ENCODE data around the gene PRDM16.

Gene PRDM16

DNA sequence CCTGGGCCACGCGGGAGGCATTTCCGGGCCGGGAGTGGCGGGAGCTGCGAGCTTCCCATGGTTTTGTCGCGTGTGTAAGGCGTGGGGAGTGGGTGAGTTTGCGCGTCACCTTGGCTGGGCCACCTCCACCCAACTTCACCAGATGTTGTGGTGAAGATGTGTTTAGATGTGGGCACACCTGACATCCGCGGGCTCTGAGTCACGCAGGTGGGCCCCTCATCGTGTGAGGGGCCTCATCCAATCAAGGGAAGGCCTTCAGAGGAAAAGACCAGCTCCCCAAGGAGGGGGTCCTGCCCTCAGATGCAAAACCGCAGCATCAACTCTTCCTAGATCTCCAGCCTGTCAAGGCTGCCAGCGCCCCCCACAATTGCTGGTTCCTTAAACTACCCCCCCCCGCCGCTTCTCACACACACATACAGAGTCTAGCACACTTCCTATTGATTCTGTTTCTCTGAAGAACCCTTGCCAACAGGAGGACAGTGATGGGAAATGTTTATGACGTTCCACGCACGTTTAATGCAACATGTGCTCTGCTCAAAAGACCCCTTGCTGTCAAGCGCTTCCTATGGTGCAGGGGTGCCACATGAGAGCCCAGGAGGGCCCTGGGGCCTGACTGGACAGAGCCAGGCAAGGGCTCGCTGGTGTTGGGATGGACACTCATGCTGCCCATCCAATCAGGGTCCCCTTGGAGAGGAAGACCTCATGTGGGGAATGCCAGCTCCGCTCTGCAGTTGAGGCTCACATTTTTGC, 35.8 kb upstream of the PRDM16 start:
- no peak for DNase-seq

DNA sequence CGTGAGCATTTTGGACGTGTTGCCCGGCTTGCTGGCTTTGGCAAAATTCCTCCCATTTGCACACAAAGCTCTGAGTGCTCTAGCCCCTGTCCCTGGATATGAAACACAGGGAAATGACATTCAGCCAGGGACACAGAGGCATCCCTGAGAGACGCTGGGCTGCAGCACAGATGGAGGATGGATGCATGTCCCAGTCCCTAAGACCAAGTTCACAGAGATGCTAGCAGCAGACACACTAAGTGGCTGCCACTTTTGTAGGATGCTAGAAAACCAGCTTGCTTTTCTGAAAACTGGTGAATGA, 35.3 kb upstream of the PRDM16 start:
- no peak for DNase-seq

DNA sequence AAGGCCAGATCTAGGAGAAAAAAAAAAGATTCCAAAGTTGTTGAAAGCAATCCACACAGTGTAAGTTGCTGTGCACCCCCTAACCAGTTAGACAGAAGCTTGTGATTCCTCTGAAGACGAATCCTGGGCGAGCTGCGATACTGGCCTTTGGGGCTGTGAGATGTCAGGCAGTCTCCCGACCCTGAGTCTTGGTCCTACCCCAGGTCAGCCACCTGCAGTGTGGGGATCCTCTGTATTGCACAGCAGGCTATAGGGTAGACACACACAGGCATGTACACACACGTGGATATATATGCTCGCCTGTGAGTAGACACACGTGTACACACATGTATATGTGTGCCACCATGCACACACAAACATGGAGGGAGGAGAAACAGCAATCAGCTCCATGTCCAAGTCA, 34.8 kb upstream of the PRDM16 start:
- no peak for DNase-seq

DNA sequence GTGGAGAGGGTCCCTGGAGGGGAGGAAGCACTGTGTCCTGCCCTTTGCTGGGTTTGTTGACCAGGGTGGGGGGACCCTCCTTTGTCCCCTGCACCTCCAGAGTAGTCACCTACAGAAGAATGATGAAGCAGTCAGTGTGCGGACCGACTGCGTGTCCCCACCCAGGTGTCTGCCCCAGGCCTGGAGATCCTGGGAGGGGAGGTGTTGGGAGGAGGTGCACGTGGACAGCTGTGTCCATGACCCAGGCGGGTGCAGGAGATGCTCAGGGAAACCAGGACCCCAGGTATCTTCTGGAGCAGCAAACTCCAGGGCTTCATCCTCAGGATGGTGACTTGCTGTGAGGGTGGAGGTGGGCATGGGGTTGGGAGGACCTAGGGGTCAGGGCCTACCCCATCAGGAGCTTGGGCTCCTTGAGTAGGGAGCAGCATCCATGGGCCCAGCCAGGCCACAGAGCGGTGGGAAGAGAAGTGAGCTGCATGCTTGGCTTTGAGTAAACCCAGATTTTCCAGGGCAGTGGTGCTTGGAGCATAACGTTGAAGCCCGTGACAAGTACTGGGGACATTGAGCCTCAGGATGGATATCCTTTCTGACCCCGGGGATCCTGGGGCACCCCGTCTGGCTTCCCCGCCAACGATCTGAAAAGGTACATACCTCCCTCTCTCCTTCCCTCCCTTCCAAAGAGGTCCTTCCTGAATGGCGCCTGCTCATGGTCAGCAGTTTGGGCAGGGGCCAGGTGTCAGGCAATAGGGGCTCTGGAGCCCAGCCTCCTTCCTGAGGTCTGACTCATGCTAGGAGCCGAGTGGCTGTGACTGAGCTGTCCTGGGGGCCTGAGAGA, 34.1 kb upstream of the PRDM16 start:
- no peak for DNase-seq

DNA sequence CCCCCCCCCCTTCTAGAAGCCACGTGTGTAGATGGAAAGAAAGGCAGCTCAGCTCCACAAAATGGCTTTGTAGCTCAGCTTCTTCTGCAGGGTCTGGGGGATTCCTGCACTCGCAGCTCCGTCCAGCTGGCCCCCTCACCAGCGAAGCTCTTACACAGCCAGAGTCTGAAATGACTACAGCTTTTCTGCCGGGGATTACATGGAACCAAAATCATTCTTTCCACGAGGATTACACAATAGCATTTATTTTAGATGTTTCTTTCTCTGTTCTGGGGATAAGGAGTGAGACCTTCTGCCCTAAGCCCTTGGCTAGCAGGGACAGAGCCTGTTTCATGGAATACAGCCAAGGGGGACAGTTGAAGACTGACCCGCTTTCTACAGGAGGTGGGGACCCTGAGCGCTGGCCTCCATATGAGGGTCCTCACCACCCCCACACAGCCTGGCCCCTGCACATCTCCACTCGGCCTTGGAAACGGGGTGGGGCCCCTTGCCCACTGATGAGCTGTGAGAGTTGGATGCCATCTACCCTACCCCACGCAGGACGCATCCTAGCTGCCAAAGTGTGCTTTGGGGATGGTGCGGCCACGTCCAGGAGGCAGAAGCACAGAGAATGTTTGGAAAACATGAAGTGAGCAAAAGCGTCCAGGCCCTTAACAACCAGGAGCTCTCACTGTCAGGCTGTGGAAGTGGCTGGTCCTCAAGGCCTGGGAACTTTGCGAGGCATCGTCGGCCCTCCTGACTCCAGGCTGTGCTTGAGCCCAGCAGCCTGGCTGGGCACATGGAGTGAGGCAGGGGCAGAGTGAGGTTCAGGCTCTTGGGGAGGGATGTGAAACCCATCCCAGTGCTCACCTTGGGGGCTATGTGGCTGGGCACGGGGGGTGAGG, 33.2 kb upstream of the PRDM16 start:
- DNase-seq, result no peak

DNA sequence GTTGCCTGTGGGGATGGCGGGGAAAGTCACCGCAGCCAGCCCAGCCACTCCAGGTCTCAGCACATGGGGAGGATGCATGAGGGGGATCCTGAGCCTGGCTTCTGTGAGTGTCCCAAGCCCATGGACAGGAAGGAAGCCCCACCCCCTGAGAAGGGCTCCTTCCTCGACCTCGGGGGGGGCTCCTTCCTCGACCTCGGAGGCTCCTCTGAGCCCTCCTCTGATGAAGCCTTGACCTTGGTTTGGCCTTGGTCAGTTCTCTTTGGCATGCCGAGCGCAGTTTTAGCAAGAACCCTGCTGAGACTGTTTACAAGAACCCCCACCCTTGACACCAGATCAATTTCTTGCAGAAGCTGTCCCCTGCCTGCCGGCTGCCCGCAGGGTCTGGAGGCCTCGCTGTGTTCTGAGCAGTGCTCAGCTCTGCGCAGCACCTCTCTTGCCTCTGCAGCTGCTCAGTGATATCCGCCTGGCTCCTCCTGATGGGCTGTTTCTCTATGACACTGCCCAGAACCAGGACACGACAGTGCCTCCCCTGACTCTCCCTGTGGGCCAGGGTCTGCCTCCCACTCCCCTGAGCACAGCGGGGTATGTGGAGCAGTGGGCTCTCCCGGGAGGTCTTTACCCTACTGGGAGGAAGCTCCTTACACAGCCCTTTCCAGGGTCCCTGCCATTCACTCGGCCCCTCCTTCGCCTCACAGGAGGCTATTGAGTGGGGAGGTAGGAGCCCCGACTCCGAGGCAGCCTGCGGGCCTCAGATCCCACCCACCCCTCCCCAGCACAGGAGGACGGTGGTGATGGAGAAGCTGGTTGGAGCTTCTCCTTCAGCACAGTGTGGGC, 32.3 kb upstream of the PRDM16 start:
- no peak for DNase-seq

DNA sequence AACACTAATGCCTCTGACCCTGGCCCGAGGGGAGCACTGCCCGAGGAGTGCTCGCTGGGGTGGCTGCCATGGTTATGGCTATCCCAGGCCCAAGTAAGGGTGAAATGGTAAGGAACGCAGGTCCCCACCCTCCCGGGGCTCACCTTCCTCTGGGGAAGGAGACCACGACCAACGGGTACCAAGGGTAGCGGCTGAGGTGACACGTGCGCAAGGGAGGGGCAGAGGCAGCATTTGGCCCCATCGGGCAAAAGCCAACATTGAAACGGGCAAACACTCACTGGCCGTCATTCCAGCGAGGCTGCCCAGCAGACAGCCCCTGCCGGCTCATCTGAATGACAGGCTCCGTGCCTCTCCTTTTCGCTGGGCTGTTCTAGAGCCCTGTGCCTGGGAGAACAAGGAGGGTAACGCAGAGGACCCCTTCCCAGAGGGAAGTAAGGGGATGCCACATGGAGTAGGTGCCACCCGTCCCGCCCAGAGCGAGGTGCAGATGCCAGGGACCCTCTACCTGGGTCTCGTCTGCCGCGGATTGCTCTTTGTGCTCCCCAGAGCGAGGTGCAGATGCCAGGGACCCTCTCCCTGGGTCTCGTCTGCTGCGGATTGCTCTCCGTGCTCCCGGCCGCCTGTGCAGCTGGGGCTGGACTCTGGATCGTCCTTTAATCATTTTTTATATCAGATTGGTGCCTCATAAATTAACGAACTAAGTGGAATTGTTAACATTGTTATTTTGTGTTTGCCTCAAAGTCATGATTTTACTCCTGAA, 31.5 kb upstream of the PRDM16 start:
- DNase-seq, result no peak

DNA sequence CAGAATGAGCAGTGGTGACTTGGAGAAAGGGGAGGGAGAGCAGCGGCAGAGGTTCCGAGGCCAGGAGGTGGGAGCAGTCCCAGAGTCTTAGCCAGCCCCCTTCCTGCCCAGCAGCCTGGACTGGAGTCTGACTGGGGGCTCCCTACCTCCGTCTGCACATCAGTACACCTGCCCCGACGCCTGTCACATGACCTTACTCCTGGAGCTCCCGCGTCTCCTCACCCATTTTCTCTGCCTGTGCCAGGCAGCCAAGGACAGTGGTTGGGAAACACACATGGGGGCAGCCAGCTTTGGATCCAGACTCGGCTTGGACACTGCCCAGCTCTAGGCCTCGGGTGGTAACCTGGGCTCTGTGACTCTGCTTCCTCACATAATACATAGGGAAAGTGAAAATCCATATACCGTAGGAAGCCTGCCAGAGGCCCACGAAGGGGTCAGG, 30.9 kb upstream of the PRDM16 start:
- DNase-seq, result no peak

DNA sequence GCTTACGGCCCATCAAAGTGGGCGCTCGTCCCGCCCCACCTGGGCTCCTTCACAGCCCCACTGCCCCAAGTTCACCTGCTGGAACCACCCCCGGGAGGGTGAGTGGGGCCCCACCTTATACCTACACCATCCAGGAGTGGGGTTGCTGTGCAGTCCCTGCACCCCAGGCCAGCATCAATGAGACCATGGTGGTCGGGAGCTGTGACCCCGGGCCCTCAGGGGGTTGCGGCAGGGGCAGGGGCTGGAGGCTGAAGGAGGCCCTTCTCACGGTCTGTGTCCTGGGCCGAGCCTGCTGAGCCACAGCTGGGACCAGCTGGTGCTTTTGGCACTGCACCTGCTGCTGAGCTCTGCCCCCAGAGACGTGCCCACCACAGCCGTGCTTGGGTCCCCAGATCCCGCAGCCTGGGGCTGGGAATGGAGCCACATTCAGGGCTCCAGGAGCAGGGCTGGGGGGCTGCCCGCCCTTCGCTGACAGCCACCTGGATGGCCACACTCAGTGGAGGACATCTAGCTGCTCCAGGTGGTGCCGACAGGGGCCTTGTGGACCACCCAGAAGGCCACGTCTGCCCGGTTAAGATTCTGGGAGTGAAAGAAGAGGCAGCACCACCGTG, 30.3 kb upstream of the PRDM16 start:
- no peak for DNase-seq

DNA sequence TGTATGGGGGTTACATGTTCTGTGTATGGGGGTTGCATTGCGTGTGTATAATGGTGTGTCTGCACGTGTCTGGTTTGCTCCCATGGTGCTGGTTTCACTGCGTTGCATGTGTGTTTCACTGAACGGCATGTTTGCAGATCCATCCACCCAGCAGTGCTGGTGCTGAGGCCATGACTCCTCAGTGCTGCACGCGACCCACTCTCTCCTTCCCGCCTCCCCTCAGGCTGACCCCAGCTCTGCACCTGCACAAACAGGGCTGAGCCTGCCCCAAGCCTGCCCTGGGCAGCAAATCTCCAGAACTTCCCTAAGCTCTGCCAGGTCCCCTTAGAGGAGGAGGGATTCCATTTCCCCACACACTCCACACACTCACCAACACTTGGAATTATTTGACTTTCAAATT, 29.0 kb upstream of the PRDM16 start:
- DNase-seq, result no peak

DNA sequence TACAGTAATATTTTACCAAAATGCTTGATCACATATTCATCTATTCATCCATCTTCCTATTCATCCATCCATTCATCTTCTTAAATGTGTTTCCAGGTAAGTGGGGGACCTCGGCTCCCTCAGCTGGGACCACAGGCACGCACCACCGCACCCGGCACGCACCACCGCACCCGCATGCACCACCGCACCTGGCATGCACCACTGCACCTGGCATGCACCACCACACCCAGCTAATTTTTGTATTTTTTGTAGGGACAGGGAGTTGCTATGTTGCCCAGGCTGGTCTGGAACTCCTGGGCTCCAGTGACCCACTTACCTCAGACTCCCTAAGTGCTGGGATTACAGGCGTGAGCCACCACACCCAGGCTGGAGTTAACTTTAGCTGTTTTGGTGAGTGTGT, 26.5 kb upstream of the PRDM16 start:
- no peak for DNase-seq

DNA sequence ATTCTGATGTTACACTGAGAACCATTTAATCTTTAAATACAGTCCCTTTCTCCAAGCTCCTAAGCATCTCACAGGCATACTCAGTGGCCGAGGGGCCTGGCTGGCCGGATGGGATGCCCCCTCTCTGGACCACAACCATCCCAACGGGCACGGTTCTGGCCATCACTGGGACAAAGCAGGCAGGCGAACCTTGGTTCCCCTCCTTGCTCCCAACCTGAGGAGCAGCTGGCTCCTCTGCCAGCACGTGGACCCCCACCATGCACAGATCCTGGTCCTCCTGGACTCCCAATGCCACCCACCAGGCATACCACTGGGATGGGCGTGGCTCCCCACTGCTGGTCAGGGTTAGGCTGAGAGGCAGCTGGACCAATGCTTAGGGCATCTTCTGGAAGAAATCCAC, 19.8 kb upstream of the PRDM16 start:
- no peak for DNase-seq

DNA sequence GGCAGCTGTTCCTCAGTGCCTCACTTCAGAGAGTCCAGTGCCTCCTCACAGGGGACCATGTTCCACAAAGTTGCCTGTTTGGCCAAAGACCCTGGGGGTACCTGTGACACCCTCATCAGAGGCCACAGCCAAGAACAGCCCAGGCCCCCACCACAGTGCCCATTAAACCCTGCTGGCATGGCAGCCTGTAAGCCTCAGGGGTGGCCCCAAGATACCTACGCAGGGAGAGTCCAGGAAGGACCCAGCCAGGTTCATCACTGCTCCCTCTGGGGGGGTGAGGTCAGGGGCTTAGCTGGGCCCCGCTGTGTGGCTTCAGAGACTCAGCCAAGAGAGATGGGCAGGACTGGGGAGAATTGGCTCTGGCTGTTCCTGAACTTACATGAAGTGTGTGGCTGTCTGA, 19.1 kb upstream of the PRDM16 start:
- no peak for DNase-seq

DNA sequence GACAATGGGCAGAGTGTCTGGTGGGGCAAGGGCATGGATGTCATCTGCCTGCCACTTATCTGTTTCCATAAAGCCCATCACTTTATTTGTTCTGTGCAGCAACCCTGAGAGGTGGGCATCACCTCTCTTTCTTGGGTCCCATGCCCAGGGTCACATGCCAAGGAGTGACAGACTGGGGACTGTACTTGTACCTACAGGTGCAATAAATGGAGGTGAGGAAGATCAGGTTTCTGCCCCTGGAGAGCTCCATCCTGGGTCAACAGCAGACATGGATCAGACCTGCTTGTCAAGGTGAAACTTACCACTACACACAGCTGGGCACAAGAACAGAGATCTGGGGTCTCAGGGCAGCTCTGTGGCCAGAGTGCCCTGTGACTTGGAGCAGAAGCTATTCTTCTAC, 18.4 kb upstream of the PRDM16 start:
- DNase-seq, result no peak

DNA sequence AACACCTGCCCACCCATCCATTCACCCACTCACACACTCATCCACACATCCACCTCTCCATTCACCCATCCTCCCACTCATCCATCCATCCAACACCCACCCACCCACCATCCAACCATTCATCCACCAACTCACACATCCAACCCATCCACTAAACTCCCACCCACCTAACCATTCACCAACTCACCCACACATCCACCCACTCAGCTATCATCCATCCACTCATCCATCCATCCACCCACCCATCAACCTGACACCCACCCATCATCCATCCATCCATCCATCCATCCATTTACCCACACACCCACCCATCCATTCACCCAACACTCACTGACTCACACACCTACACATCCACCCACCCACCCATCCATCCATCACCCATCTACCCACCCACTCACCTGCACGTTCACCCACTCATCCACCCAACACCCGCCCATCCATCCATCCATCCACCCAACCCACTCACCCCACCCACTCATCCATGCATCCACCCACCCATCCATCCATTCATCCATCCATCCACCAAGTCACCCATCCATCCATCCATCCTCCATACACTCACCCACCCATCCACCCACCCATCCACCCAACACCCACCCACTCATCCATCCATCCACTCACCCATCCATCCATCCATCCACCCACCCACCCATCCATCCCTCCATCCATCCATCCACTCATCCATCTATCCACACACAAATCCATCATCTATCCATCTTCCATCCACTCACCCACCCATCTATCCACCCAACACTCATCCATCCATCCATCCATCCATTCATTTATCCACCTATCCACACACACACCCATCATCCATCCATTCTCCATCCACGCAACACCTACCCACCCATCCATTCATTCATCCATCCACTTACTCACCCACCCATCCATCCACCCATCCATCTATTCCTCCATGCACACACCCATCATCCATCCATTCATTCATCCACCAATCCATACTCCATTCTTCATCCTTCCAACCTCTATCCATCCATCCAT, 17.4 kb upstream of the PRDM16 start:
- no peak for DNase-seq

DNA sequence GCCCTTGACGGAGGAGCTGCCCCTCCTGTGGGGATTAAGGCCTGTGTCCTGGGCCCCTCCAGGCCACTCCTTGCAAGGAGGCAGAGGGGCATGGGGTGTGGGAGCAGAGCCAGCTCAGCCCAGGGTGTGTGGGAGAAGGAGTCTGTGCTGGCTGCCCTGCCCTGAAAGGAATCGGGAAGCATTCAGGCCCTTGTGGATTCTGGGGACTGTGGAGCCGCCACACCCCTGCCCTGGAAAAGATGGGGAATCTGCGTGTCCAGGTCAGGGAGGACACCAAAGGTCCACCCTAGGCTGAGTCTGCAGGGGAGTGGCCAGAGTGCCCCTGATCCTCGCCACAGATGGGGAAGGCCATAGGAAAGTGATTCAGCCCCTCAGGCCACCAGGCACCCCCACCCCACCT, 16.5 kb upstream of the PRDM16 start:
- DNase-seq, result no peak

DNA sequence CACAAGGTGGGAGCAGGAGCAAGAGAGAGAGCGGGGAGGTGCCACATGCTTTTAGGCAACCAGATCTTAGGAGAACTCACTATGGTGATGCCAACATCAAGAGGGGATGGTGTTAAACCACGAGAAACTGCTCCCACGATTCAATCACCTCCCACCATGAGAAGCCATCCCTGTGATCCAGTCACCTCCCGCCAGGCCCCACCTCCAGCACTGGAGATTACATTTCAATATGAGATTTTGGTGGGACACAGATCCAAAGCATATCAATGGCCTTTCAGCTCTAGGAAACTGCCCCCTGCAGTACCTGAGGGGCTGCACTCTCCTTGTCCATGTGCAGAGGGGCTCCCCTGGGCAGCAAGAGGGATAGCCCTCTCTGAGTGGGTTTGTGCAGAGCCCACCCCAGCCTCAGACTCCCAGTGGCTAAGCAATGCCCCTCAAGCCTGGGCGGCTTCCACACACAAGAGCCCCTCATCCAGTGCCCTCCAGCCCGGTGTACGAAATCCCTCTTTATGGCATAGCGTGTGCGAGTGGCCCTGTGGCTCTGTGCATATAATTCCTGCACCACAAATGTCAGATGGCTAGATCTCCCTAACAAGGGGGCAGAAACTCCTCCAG, 15.5 kb upstream of the PRDM16 start:
- no peak for DNase-seq

DNA sequence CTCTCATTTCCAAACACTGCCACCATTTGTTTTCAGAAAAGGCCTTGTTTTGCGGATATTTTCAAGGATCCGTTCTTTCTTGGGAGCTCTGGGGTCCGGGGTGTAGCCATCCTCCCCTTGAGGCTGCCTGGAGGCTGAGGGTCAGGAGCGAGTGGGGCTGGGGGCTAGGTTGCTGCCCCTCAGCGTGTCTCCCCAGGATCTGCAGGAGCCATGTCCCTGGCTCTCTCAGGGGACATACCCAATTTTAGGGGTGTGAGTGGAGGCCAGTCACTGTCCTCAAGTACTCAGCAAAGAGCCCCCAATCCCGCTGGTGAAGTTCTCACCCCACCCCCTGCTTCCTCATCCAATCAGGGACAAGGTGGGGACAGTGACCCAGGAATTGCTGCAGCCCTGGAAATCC, 15.0 kb upstream of the PRDM16 start:
- no peak for DNase-seq

DNA sequence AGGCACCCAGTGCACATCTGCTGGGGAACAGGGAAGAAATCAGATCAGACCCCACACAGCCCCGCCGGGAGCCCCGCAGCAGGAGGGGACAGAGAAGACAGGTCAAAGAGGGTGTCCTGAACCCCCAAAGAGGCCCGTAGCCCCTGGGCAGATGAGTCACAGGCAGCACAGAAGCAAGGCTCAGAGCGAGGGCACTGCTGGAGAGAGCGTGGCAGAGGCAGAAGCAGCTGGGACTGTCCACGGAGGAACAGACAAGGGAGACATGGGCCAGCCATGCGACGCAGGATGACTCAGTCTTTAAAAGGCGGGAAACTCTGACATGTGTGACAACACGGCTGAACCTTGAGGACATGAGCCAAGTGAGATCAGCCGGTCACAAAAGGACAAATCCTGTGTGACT, 14.5 kb upstream of the PRDM16 start:
- no peak for DNase-seq

DNA sequence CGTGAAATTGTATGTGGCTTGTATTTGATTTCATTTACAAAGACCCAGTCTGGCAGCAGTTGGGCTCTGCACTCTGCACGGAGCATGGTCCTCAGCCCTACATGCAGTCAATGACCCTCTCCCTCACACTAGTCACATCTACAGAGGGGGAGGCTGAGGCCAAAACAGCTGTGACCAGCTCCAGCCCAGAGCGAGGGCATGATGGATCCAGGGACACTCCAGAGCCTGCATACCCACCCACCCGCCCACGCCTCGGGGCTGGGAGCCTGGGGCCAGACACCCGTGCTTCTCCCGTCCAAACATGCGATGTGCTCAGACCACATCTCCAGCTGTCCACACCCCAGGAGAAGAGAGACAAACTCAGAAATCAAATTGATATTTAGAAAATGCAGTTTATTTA, 14.0 kb upstream of the PRDM16 start:
- no peak for DNase-seq

Data from activated CD8-positive, alpha-beta memory T cell treated with anti-CD3 and anti-CD28 coated beads for 24 hours (primary cell).